ENCODE results near the gene SLC2A9.

Gene SLC2A9

GRCh38 chr4:10020871-10021652 is at the start of gene SLC2A9:
TSS of gene SLC2A9 (minus strand) at chr4:10021497. CDS start at chr4:10021429, 68 bp downstream.
- no peak for DNase-seq (ENCODE audit: low read depth)

GRCh38 chr4:10069075-10069642 is 47.9 kb upstream of the SLC2A9 start:
- no peak for DNase-seq (ENCODE audit: low read depth)

GRCh38 chr4:10066670-10067651 is 45.7 kb upstream of the SLC2A9 start:
- DNase-seq (ENCODE audit: low read depth), result no peak

DNA sequence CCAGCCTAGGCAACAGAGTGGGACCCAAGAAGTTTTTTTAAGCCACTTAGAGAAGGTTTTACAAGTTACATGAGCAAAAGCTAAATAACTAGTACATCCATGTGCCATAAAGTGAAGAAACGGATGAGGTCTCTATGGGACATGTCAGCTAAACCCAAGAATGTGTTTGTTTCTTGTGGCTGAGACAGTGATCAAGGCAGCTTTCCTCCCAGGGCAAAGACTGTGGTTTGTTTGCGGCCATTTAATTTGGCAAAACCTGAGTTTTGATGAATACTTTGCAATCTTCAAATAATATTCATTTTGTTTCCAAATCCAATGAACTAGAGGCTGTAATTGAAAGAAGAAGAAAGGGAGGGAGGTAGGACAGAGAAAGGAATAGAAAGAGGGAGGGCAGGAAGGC is 44.9 kb upstream of the SLC2A9 start:
- no peak for DNase-seq (ENCODE audit: low read depth)

GRCh38 chr4:10063544-10064300 is 42.4 kb upstream of the SLC2A9 start:
- DNase-seq (ENCODE audit: low read depth), result no peak

- no peak for DNase-seq (ENCODE audit: low read depth)
Measured at GRCh38 chr4:10061650-10062415, 40.5 kb upstream of the SLC2A9 start.

GRCh38 chr4:10058371-10058770 is 37.1 kb upstream of the SLC2A9 start:
- DNase-seq (ENCODE audit: low read depth), result no peak

GRCh38 chr4:10057023-10057395 is 35.7 kb upstream of the SLC2A9 start:
- no peak for DNase-seq (ENCODE audit: low read depth)

DNA sequence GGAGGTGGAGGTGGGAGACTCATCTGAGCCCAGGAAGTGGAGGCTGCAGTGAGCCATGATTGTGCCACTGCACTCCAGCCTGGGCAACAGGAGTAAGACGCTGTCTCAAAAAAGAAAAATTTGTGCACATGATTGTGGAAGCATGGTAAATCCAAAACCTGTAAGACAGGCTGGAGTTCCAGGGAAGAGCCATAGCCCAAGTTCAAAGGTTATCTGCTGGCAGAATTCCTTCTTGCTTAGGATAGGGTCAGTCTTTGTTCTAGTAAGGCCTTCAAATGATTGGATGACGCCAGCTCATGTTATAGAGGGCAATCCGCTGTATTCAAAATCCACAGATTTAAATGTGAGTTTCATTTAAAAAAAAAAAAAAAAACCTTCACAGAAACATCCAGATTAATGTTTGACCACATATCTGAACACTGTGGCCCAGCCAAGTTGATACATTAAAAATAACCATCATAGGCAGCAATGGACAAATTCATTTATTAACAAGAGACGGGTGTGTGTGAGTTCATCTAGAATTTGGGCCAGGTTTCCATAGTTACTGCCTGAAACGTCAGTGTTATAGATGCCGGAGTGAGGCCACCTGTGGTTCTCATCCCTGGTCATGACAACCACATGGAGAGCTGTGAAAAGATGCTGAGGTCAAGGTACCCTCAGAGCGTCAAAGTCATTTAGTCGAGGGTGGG is 35.2 kb upstream of the SLC2A9 start:
- no peak for DNase-seq (ENCODE audit: low read depth)

DNA sequence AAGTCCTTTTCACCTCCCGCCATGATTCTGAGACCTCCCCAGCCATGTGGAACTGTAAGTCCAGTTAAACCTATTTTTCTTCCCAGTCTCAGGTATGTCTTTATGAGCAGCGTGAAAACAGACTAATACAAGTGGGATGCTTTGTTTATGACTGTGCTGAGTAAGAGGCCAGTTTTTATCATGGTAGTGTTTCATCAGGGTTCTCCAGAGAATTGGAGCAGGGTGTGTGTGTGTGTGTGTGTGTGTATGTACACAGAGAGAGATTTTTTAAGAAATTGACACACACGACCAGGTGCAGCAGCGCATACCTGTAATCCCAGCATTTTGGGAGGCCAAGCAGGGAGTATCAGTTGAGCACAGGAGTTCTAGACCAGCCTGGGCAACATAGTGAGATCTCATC is 34.6 kb upstream of the SLC2A9 start:
- no peak for DNase-seq (ENCODE audit: low read depth)

- DNase-seq (ENCODE audit: low read depth), result no peak
Measured at GRCh38 chr4:10054571-10055041, 33.3 kb upstream of the SLC2A9 start.

- DNase-seq (ENCODE audit: low read depth), result no peak
Measured at GRCh38 chr4:10053635-10054453, 32.5 kb upstream of the SLC2A9 start.

GRCh38 chr4:10051517-10052135 is 30.3 kb upstream of the SLC2A9 start:
- DNase-seq (ENCODE audit: low read depth), result no peak

DNA sequence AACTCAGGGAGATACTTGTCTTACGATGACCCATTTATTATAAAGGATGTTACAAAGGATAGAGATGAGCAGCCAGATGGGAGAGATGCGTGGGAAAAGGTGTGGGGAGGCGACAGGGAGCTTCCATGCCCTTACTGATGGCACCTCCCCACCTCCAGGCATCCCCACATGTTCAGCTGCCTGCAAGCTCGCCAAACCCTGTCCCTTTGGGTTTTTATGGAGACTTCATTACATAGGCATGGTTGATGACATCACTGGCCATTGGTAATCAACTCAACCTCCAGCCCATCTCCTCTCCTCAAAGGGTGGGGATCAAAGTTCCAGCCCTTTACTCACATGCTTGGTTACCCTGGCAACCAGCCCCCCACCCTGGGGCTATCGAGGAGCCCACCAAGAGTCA is 29.4 kb upstream of the SLC2A9 start:
- no peak for DNase-seq (ENCODE audit: low read depth)

- DNase-seq (ENCODE audit: low read depth), result no peak
Measured at GRCh38 chr4:10050261-10050661, 29.0 kb upstream of the SLC2A9 start.

- DNase-seq (ENCODE audit: low read depth), result no peak
Measured at GRCh38 chr4:10048941-10049697, 27.8 kb upstream of the SLC2A9 start.

- DNase-seq (ENCODE audit: low read depth), result no peak
Measured at GRCh38 chr4:10047967-10048366, 26.7 kb upstream of the SLC2A9 start.

GRCh38 chr4:10046471-10046870 is 25.2 kb upstream of the SLC2A9 start:
- no peak for DNase-seq (ENCODE audit: low read depth)
